CD4-positive, alpha-beta T cell (primary cell): ENCODE results near the gene NYAP2. TPM values are rescaled to one million over a fixed set of nuclear protein-coding genes. Genes with fewer than 3 reads are reported as not detected.

Experiments used
- ATAC-seq: fragments of 200-7000 bp; cut with Tn5 transposase; one replicate; pipeline ENCODE4 v1.10.0; 2022; ENCODE audit warnings: mild to moderate bottlenecking; ENCODE audit not compliant: poor library complexity
- CTCF ChIA-PET: fragments of 350-600 bp; sonication (Branson Sonifier 250); formaldehyde crosslinking; loops from one replicate; lab custom pipeline; 2021; ENCODE audit warnings: antibody characterized with exemption, inconsistent platforms; lab: Charles Lee
- POLR2A ChIA-PET: fragments of 350-600 bp; sonication (Branson Sonifier 250); formaldehyde crosslinking; loops from one replicate; lab custom pipeline; 2021; ENCODE audit warnings: antibody characterized with exemption, inconsistent platforms; lab: Charles Lee
- DNase-seq, 14 experiments: peaks; one replicate each; pipeline ENCODE4 v3.0.0-alpha.2; 2013 to 2020; ENCODE audit warnings: mixed read lengths in 2 of 14
- H3K27ac ChIP-seq, 2 donors: one replicate each; pipeline versions ENCODE4 v1.5.1 to v1.7.0; 2013; ENCODE audit warnings: low read length in 2 of 2, low read depth in 1 of 2, mild to moderate bottlenecking in 1 of 2
- H3K27me3 ChIP-seq, 2 experiments: 1 replicate in 1 of 2; 2 replicates in 1 of 2; pipeline versions ENCODE4 v1.6.1 to v1.7.0; 2013; ENCODE audit warnings: low read length in 2 of 2, control low read depth in 1 of 2, mild to moderate bottlenecking in 1 of 2, moderate library complexity in 1 of 2; ENCODE audit not compliant: insufficient read depth in 2 of 2, control insufficient read depth in 1 of 2
- H3K36me3 ChIP-seq: one replicate; pipeline ENCODE4 v1.6.1; 2013; ENCODE audit warnings: low read length, control low read depth; ENCODE audit not compliant: insufficient read depth
- H3K4me1 ChIP-seq: one replicate; pipeline ENCODE4 v1.6.1; 2013; ENCODE audit warnings: low read length, control low read depth; ENCODE audit not compliant: insufficient read depth
- H3K4me3 ChIP-seq: one replicate; pipeline ENCODE4 v1.5.1; 2013; ENCODE audit warnings: mild to moderate bottlenecking, low read length, moderate library complexity
- H3K9me3 ChIP-seq, 2 experiments: 1 replicate in 1 of 2; 2 replicates in 1 of 2; pipeline versions ENCODE4 v1.6.1 to v1.7.0; 2013; ENCODE audit warnings: low read length in 2 of 2, mild to moderate bottlenecking in 2 of 2, control low read depth in 1 of 2, moderate library complexity in 1 of 2; ENCODE audit not compliant: control insufficient read depth in 1 of 2, insufficient read depth in 1 of 2
- H3K27ac Mint-ChIP-seq: one replicate; pipeline ENCODE4 v1.8.0; 2020; ENCODE audit warnings: mixed read lengths
- H3K27me3 Mint-ChIP-seq: one replicate; pipeline ENCODE4 v1.8.0; 2021; ENCODE audit warnings: mixed read lengths
- H3K36me3 Mint-ChIP-seq: one replicate; pipeline ENCODE4 v1.8.0; 2021; ENCODE audit warnings: low read depth, mixed read lengths
- H3K4me1 Mint-ChIP-seq: one replicate; pipeline ENCODE4 v1.8.0; 2021; ENCODE audit warnings: low read depth, mixed read lengths
- H3K4me3 Mint-ChIP-seq: one replicate; pipeline ENCODE4 v1.8.0; 2020; ENCODE audit warnings: mild to moderate bottlenecking, mixed read lengths
- H3K9me3 Mint-ChIP-seq: one replicate; pipeline ENCODE4 v1.8.0; 2020; ENCODE audit warnings: mixed read lengths
- CTCF ChIP-seq: fragments of 200-600 bp; IDR thresholded peaks from one replicate; pipeline ENCODE4 v1.8.0; 2022; ENCODE audit warnings: antibody characterized with exemption, mild to moderate bottlenecking
- intact Hi-C, 2 experiments: fragments of 100-400 bp; cut with DNase I in 1 of 2; cut with micrococcal nuclease in 1 of 2; formaldehyde crosslinking; loops; one replicate each; pipeline versions ENCODE4 v1.15.1 to v1.9.0; 2023 to 2025; cut with DNase I, micrococcal nuclease
- total RNA-seq, 174 experiments: library from RNA in 2 of 174; stranded (reverse) in 2 of 174; gene quantifications; one replicate each; pipeline ENCODE4 v1.2.3 and lab custom pipeline; 2021 to 2026

NYAP2 gene
- total RNA-seq, 2 experiments from 2014 or later, result not detected

GRCh38 chr2:225597911-225598310 is 198.4 kb downstream of the NYAP2 start:
- no peak for ATAC-seq
- no peaks in the 10 kb centered on the region for H3K36me3 ChIP-seq
- no peak for TF ChIP-seq CTCF
- no peak for DNase-seq
- Mint-ChIP-seq H3K9me3 (no peaks in the 10 kb centered on the region), H3K36me3 (no peaks in the 10 kb centered on the region), H3K4me1 (no peaks in the 10 kb centered on the region), H3K27ac (no peak overlapping the region), H3K4me3 (no peak overlapping the region), H3K27me3 (no peaks in the 10 kb centered on the region)
- H3K9me3 ChIP-seq, result no peaks in the 10 kb centered on the region
- H3K27ac ChIP-seq, result no peak overlapping the region
- H3K4me3 ChIP-seq, result no peak overlapping the region
- H3K4me1 ChIP-seq, result no peaks in the 10 kb centered on the region
- intact Hi-C loops, result no loop called here
- ChIA-PET CTCF (no interaction called here), POLR2A (no interaction called here)
- H3K27me3 ChIP-seq, result no peaks in the 10 kb centered on the region

- Histone ChIP-seq H3K36me3 (no peaks in the 10 kb centered on the region), H3K9me3 (no peaks in the 10 kb centered on the region), H3K4me1 (no peaks in the 10 kb centered on the region), H3K4me3 (no peak overlapping the region), H3K27me3 (no peaks in the 10 kb centered on the region), H3K27ac (no peak overlapping the region)
- CTCF ChIA-PET, result no interaction called here
- intact Hi-C loops, result no loop called here
- Mint-ChIP-seq H3K27me3 (no peaks in the 10 kb centered on the region), H3K36me3 (no peaks in the 10 kb centered on the region), H3K4me1 (no peaks in the 10 kb centered on the region), H3K4me3 (no peak overlapping the region), H3K27ac (no peak overlapping the region), H3K9me3 (no peaks in the 10 kb centered on the region)
- no peak for DNase-seq
- POLR2A ChIA-PET, result no interaction called here
- no peak for ATAC-seq
- TF ChIP-seq CTCF, result no peak
Observed at GRCh38 chr2:225598426-225598825, 198.9 kb downstream of the NYAP2 start.

- Mint-ChIP-seq H3K27ac (no peak overlapping the region), H3K4me1 (no peaks in the 10 kb centered on the region), H3K36me3 (no peaks in the 10 kb centered on the region), H3K4me3 (no peak overlapping the region), H3K27me3 (no peaks in the 10 kb centered on the region), H3K9me3 (no peaks in the 10 kb centered on the region)
- no peak for TF ChIP-seq CTCF
- H3K4me1 ChIP-seq, result no peaks in the 10 kb centered on the region
- no peak for DNase-seq
- ATAC-seq, result no peak
- H3K27ac ChIP-seq, result no peak overlapping the region
- intact Hi-C loops, result no loop called here
- no peaks in the 10 kb centered on the region for H3K9me3 ChIP-seq
- H3K27me3 ChIP-seq, result no peaks in the 10 kb centered on the region
- no peaks in the 10 kb centered on the region for H3K36me3 ChIP-seq
- ChIA-PET POLR2A (no interaction called here), CTCF (no interaction called here)
- no peak overlapping the region for H3K4me3 ChIP-seq
Observed at GRCh38 chr2:225598897-225599296, 199.4 kb downstream of the NYAP2 start.
